Neural cell (in vitro differentiated cells): Measurements from ENCODE around the gene PRODH2. TPM values are rescaled to one million over a fixed set of nuclear protein-coding genes. Genes with fewer than 3 reads are reported as not detected.
A peak's percentile ranks its signal among the peaks of the same experiment; 100 is the strongest.

Source experiments
- H2AFZ ChIP-seq: fragments of 200-600, 300-800 bp; sonication (generic), shearing (Covaris generic); 2 replicates; pipeline ENCODE4 v1.6.0; 2014; ENCODE audit warnings: low read depth, mild to moderate bottlenecking, antibody characterized with exemption, low read length, moderate library complexity
- H3F3A ChIP-seq: fragments of 200-600 bp; shearing (Covaris generic); 2 replicates; pipeline ENCODE4 v1.6.1; 2016; ENCODE audit warnings: mild to moderate bottlenecking, moderate library complexity, mixed read lengths, antibody characterized with exemption, low read length; ENCODE audit not compliant: insufficient read depth, poor library complexity, severe bottlenecking
- H3K27ac ChIP-seq: fragments of 200-600, 300-800 bp; sonication (generic), shearing (Covaris generic); 2 replicates; pipeline ENCODE4 v1.5.1; 2014; ENCODE audit warnings: mild to moderate bottlenecking, low read length, moderate library complexity
- H3K27me3 ChIP-seq: fragments of 300-800, 200-600 bp; sonication (generic), shearing (Covaris generic); 2 replicates; pipeline ENCODE4 v1.6.0; 2014; ENCODE audit warnings: mild to moderate bottlenecking, low read depth, low read length, moderate library complexity; ENCODE audit not compliant: insufficient read depth
- H3K36me3 ChIP-seq: fragments of 300-800, 200-600 bp; sonication (generic), shearing (Covaris generic); 2 replicates; pipeline ENCODE4 v1.5.1; 2014; ENCODE audit warnings: mild to moderate bottlenecking, antibody characterized with exemption, low read length, moderate library complexity; ENCODE audit not compliant: insufficient read depth
- H3K4me2 ChIP-seq: fragments of 300-800, 200-600 bp; sonication (generic), shearing (Covaris generic); 2 replicates; pipeline ENCODE4 v1.6.0; 2014; ENCODE audit warnings: mild to moderate bottlenecking, low read length
- H3K4me3 ChIP-seq: fragments of 300-800, 200-600 bp; sonication (generic), shearing (Covaris generic); 2 replicates; pipeline ENCODE4 v1.5.1; 2014; ENCODE audit warnings: mild to moderate bottlenecking, low read length, moderate library complexity
- H3K79me2 ChIP-seq: fragments of 200-600 bp; shearing (Covaris generic); replicated peaks from 2 replicates; pipeline ENCODE4 v1.6.0; 2014; ENCODE audit warnings: mild to moderate bottlenecking, low read length, moderate library complexity; ENCODE audit not compliant: insufficient read depth
- H3K9ac ChIP-seq: fragments of 300-800, 200-600 bp; sonication (generic), shearing (Covaris generic); 2 replicates; pipeline ENCODE4 v1.6.1; 2016; ENCODE audit warnings: mild to moderate bottlenecking, low read length, mixed read lengths
- H3K9me2 ChIP-seq: fragments of 200-600 bp; shearing (Covaris generic); 2 replicates; pipeline ENCODE4 v1.6.1; 2016; ENCODE audit warnings: mild to moderate bottlenecking, low read length, mixed read lengths; ENCODE audit not compliant: insufficient read depth
- H3K9me3 ChIP-seq: fragments of 200-600, 300-800 bp; sonication (generic), shearing (Covaris generic); 2 replicates; pipeline ENCODE4 v1.6.1; 2016; ENCODE audit warnings: mild to moderate bottlenecking, mixed run types, low read length, moderate library complexity, mixed read lengths
- H4K20me1 ChIP-seq: fragments of 200-600 bp; shearing (Covaris generic); 2 replicates; pipeline ENCODE4 v1.6.1; 2016; ENCODE audit warnings: mild to moderate bottlenecking, mixed run types; ENCODE audit not compliant: insufficient read depth
- EP300 ChIP-seq: fragments of 450-650 bp; conservative IDR thresholded peaks from 2 replicates; pipeline ENCODE4 v1.6.1; 2014; ENCODE audit warnings: antibody characterized with exemption, mild to moderate bottlenecking, moderate library complexity; ENCODE audit not compliant: poor library complexity, severe bottlenecking
- EZH2 ChIP-seq: fragments of 200-600, 300-800 bp; shearing (Covaris generic), sonication (generic); IDR thresholded peaks from 2 replicates; pipeline ENCODE4 v1.6.1; 2014; ENCODE audit warnings: antibody characterized with exemption, low read length, borderline replicate concordance, mild to moderate bottlenecking; ENCODE audit not compliant: insufficient read depth, poor library complexity, severe bottlenecking
- MXI1 ChIP-seq: fragments of 450-650 bp; conservative IDR thresholded peaks from 2 replicates; pipeline ENCODE4 v1.6.1; 2014; ENCODE audit warnings: antibody characterized with exemption, mild to moderate bottlenecking; ENCODE audit not compliant: poor library complexity, severe bottlenecking
- POLR2AphosphoS5 ChIP-seq: IDR thresholded peaks from 2 replicates; pipeline ENCODE4 v1.6.1; 2012
- RAD21 ChIP-seq: fragments of 450-650 bp; conservative IDR thresholded peaks from 2 replicates; pipeline ENCODE4 v1.6.1; 2014; ENCODE audit warnings: antibody characterized with exemption, mild to moderate bottlenecking, moderate library complexity
- SMC3 ChIP-seq: fragments of 450-650 bp; conservative IDR thresholded peaks from 2 replicates; pipeline ENCODE4 v1.6.1; 2014; ENCODE audit warnings: antibody characterized with exemption, mild to moderate bottlenecking, moderate library complexity; ENCODE audit not compliant: poor library complexity
- TAF1 ChIP-seq: IDR thresholded peaks from 2 replicates; pipeline ENCODE4 v1.6.1; 2012; ENCODE audit warnings: low read depth
- polyA plus RNA-seq: library from polyadenylated mRNA; depleted of rRNA; stranded (reverse); fragments of >200 nt; gene quantifications from 2 replicates; pipeline ENCODE4 v1.2.3, GENCODE V29; 2014
- TF ChIP-seq, protein P1 (sequence below): fragments of 450-650 bp; IDR thresholded peaks from 2 replicates; pipeline ENCODE4 v1.5.1; 2014; ENCODE audit warnings: antibody characterized with exemption, mild to moderate bottlenecking, moderate library complexity; ENCODE audit not compliant: poor library complexity, severe bottlenecking
- TF ChIP-seq, protein P2 (sequence below): IDR thresholded peaks from 2 replicates; pipeline ENCODE4 v1.6.1; 2012; ENCODE audit warnings: borderline replicate concordance

Gene PRODH2
- polyA plus RNA-seq, 1 donor from 2014 or later: not detected

DNA sequence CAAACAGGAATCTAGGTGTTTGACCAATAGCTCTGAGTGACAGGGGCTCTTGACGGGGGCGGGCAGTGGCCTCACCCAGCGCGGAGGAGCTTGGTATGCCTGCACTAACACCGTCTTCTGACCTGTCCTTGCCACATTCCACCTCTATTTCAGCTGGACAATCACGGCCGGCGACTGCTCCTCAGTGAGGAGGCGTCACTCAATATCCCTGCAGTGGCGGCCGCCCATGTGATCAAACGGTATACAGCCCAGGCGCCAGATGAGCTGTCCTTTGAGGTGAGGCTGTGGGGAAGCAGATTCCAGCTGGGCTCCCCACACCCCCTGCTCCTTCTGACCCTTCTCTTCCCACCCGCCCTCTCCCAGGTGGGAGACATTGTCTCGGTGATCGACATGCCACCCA lies 32.6 kb downstream of the PRODH2 start:
- Histone ChIP-seq H3K27me3 (no peaks in the 10 kb centered on the region), H3K9me3 (no peaks in the 10 kb centered on the region), H3K36me3 (no peaks in the 10 kb centered on the region), H3K27ac (no peak overlapping the region), H3F3A (no peaks in the 10 kb centered on the region), H3K79me2 (peaks cover 25% of the 10 kb centered on the region), H3K4me3 (no peak overlapping the region), H3K4me2 (no peak overlapping the region), H4K20me1 (no peaks in the 10 kb centered on the region), H3K9me2 (no peaks in the 10 kb centered on the region), H2AFZ (no peak overlapping the region), H3K9ac (no peak overlapping the region)
- TF ChIP-seq, protein P1, sequence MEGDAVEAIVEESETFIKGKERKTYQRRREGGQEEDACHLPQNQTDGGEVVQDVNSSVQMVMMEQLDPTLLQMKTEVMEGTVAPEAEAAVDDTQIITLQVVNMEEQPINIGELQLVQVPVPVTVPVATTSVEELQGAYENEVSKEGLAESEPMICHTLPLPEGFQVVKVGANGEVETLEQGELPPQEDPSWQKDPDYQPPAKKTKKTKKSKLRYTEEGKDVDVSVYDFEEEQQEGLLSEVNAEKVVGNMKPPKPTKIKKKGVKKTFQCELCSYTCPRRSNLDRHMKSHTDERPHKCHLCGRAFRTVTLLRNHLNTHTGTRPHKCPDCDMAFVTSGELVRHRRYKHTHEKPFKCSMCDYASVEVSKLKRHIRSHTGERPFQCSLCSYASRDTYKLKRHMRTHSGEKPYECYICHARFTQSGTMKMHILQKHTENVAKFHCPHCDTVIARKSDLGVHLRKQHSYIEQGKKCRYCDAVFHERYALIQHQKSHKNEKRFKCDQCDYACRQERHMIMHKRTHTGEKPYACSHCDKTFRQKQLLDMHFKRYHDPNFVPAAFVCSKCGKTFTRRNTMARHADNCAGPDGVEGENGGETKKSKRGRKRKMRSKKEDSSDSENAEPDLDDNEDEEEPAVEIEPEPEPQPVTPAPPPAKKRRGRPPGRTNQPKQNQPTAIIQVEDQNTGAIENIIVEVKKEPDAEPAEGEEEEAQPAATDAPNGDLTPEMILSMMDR: no peak
- TF ChIP-seq EZH2 (no peak), POLR2AphosphoS5 (no peak), EP300 (no peak), TAF1 (no peak), RAD21 (no peak), SMC3 (no peak)

DNA sequence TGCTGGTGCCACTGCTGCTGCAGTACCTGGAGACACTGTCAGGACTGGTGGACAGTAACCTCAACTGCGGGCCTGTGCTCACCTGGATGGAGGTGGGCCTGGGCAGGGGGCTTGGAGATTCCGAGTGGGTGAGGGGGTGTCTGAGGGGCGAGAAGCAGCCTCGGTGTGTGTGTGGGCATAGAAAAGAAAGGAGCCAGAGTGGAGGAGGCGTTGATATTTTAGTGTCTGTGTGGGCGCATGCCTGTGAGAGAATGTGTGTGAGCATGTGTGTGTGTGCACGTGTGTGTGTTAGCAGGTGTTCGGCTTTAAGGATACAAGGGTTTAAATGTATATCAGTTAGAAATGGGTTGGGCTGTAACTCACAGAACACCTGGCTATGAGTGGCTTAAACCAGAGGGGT lies 33.6 kb downstream of the PRODH2 start:
- Histone ChIP-seq H3K9me2 (no peaks in the 10 kb centered on the region), H3K79me2 (peaks cover 25% of the 10 kb centered on the region), H3K9me3 (no peaks in the 10 kb centered on the region), H3F3A (no peaks in the 10 kb centered on the region), H3K9ac (no peak overlapping the region), H2AFZ (no peak overlapping the region), H3K27ac (no peak overlapping the region), H3K4me3 (peak overlapping the region; percentile 86), H4K20me1 (no peaks in the 10 kb centered on the region), H3K27me3 (no peaks in the 10 kb centered on the region), H3K4me2 (no peak overlapping the region), H3K36me3 (no peaks in the 10 kb centered on the region)
- TF ChIP-seq POLR2AphosphoS5 (no peak), MXI1 (no peak), EP300 (no peak), EZH2 (no peak), SMC3 (no peak), TAF1 (no peak), RAD21 (no peak)
- TF ChIP-seq, protein P1: no peak
- TF ChIP-seq, protein P2, sequence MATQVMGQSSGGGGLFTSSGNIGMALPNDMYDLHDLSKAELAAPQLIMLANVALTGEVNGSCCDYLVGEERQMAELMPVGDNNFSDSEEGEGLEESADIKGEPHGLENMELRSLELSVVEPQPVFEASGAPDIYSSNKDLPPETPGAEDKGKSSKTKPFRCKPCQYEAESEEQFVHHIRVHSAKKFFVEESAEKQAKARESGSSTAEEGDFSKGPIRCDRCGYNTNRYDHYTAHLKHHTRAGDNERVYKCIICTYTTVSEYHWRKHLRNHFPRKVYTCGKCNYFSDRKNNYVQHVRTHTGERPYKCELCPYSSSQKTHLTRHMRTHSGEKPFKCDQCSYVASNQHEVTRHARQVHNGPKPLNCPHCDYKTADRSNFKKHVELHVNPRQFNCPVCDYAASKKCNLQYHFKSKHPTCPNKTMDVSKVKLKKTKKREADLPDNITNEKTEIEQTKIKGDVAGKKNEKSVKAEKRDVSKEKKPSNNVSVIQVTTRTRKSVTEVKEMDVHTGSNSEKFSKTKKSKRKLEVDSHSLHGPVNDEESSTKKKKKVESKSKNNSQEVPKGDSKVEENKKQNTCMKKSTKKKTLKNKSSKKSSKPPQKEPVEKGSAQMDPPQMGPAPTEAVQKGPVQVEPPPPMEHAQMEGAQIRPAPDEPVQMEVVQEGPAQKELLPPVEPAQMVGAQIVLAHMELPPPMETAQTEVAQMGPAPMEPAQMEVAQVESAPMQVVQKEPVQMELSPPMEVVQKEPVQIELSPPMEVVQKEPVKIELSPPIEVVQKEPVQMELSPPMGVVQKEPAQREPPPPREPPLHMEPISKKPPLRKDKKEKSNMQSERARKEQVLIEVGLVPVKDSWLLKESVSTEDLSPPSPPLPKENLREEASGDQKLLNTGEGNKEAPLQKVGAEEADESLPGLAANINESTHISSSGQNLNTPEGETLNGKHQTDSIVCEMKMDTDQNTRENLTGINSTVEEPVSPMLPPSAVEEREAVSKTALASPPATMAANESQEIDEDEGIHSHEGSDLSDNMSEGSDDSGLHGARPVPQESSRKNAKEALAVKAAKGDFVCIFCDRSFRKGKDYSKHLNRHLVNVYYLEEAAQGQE: no peak
